ENCODE data around the gene C1orf232.
A peak's percentile ranks its signal among the peaks of the same experiment; 100 is the strongest.

Gene C1orf232

DNA sequence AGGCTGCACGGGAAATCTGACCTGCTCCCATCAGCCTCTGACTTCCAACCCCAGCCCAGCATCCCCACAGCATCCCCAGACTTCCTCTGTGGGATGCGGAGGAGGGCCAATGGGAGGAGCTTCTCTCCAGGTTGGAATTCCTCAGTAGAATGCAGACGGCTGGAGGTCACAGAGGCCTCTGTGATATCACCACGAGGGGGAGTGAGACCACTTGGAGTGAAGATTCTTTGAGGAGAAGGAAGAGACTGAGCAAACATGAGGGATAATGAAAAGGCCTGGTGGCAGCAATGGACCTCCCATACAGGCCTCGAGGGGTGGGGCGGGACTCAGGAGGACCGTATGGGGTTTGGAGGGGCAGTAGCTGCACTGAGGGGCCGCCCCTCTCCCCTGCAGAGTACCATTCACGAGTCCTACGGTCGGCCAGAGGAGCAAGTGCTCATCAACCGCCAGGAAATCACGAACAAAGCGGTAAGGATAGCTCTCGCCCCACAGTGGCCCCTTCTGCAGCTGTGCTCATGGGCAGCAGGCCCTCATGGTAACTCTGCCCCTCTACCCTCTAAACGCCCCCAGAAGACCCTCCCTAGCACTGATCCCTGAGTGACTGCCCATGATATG lies 21.7 kb upstream of the C1orf232 start, which contains the start of gene CATSPER4:
CATSPER4 (plus strand) TSS at position 230 of the 615 bp plus-strand sequence; CDS start at position 256, 26 bp downstream.
- DNase-seq: peak; percentile 98
- Histone ChIP-seq H4K5ac (ENCODE audit: low read length) (peak within 1 kb of the TSS; percentile 21), H2BK5ac (ENCODE audit: low read length) (no peak within 1 kb of the TSS), H3K4ac (ENCODE audit: low read depth, low read length) (no peak within 1 kb of the TSS), H3K18ac (ENCODE audit: low read length) (no peak within 1 kb of the TSS), H4K8ac (ENCODE audit: low read depth, low read length) (no peak within 1 kb of the TSS), H2AK5ac (ENCODE audit: low read length) (no peak within 1 kb of the TSS), H3K79me1 (ENCODE audit: low read length) (no peaks in the 10 kb centered on the region), H3K56ac (ENCODE audit: low read length) (peak within 1 kb of the TSS; percentile 84), H3K27me3 (ENCODE audit: insufficient read depth, low read length, poor library complexity) (no peaks in the 10 kb centered on the region), H3K36me3 (ENCODE audit: control insufficient read depth, insufficient read depth, low read length) (no peaks in the 10 kb centered on the region), H2BK15ac (replicated peaks; ENCODE audit: low read depth) (no peak within 1 kb of the TSS), H3K4me2 (ENCODE audit: low read length) (no peak within 1 kb of the TSS), H3K23ac (ENCODE audit: low read length) (no peak within 1 kb of the TSS), H3K4me3 (ENCODE audit: low read length) (no peak within 1 kb of the TSS), H3K4me1 (ENCODE audit: control insufficient read depth, low read depth, low read length) (peaks cover 3% of the 10 kb centered on the region), H3K79me2 (ENCODE audit: control insufficient read depth, insufficient read depth, low read length) (no peaks in the 10 kb centered on the region), H2BK120ac (ENCODE audit: low read depth, low read length) (no peak within 1 kb of the TSS), H3K27ac (ENCODE audit: low read depth, low read length) (no peak within 1 kb of the TSS), H3K9ac (ENCODE audit: low read length) (peak within 1 kb of the TSS; percentile 30)
- no CpG with 5 or more reads among the region's 16 CpGs for WGBS (ENCODE audit: extremely low coverage, insufficient coverage, low lambda C conversion rate)

- no peak overlapping the region for H3K4me3 ChIP-seq (ENCODE audit: low read length)
- H3K18ac ChIP-seq (ENCODE audit: low read length): no peak overlapping the region
- no CpG with 5 or more reads among the region's 7 CpGs for WGBS (ENCODE audit: extremely low coverage, insufficient coverage, low lambda C conversion rate)
- H3K36me3 ChIP-seq (ENCODE audit: control insufficient read depth, insufficient read depth, low read length): no peaks in the 10 kb centered on the region
- no peak for DNase-seq
- H4K5ac ChIP-seq (ENCODE audit: low read length): no peak overlapping the region
- H3K27me3 ChIP-seq (ENCODE audit: insufficient read depth, low read length, poor library complexity): no peaks in the 10 kb centered on the region
- H4K8ac ChIP-seq (ENCODE audit: low read depth, low read length): no peak overlapping the region
- no peak overlapping the region for H3K4ac ChIP-seq (ENCODE audit: low read depth, low read length)
- no peak overlapping the region for H2AK5ac ChIP-seq (ENCODE audit: low read length)
- H3K4me1 ChIP-seq (ENCODE audit: control insufficient read depth, low read depth, low read length): peaks cover 3% of the 10 kb centered on the region
- no peak overlapping the region for H2BK120ac ChIP-seq (ENCODE audit: low read depth, low read length)
- H3K79me1 ChIP-seq (ENCODE audit: low read length): no peaks in the 10 kb centered on the region
- H3K79me2 ChIP-seq (ENCODE audit: control insufficient read depth, insufficient read depth, low read length): no peaks in the 10 kb centered on the region
- no peak overlapping the region for H2BK5ac ChIP-seq (ENCODE audit: low read length)
- no peak overlapping the region for H2BK15ac ChIP-seq (replicated peaks; ENCODE audit: low read depth)
- H3K4me2 ChIP-seq (ENCODE audit: low read length): no peak overlapping the region
- no peak overlapping the region for H3K27ac ChIP-seq (ENCODE audit: low read depth, low read length)
- no peak overlapping the region for H3K23ac ChIP-seq (ENCODE audit: low read length)
- no peak overlapping the region for H3K56ac ChIP-seq (ENCODE audit: low read length)
- no peak overlapping the region for H3K9ac ChIP-seq (ENCODE audit: low read length)
These were observed 21.1 kb upstream of the C1orf232 start for GRCh38 chr1:26189751-26190275.

DNA sequence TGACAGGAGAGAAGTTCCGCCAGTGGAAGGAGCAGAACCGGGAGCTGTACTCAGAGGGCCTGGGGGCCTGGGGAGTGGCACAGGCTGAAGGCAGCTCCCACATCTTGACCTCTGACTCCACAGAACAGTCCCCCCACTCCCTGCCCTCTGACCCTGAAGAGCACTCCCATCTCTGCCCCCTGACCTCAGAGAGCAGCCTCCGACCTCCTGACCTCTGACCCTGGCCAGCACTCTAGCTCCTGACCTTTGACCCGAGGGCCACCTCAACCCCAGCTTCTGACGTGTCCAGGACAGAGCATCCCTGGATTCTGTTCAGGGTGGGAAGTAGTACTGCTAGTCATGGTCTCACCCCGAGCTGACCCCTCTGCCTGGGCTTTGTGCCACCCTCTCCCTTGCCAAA lies 20.6 kb upstream of the C1orf232 start:
- Histone ChIP-seq H2BK15ac (replicated peaks; ENCODE audit: low read depth) (no peak overlapping the region), H2BK5ac (ENCODE audit: low read length) (no peak overlapping the region), H3K18ac (ENCODE audit: low read length) (no peak overlapping the region), H3K56ac (ENCODE audit: low read length) (no peak overlapping the region), H3K79me2 (ENCODE audit: control insufficient read depth, insufficient read depth, low read length) (no peaks in the 10 kb centered on the region), H3K4me3 (ENCODE audit: low read length) (no peak overlapping the region), H2BK120ac (ENCODE audit: low read depth, low read length) (no peak overlapping the region), H2AK5ac (ENCODE audit: low read length) (no peak overlapping the region), H3K27me3 (ENCODE audit: insufficient read depth, low read length, poor library complexity) (no peaks in the 10 kb centered on the region), H4K8ac (ENCODE audit: low read depth, low read length) (no peak overlapping the region), H3K27ac (ENCODE audit: low read depth, low read length) (no peak overlapping the region), H4K5ac (ENCODE audit: low read length) (no peak overlapping the region), H3K4me2 (ENCODE audit: low read length) (no peak overlapping the region), H3K23ac (ENCODE audit: low read length) (no peak overlapping the region), H3K4ac (ENCODE audit: low read depth, low read length) (no peak overlapping the region), H3K9ac (ENCODE audit: low read length) (no peak overlapping the region), H3K36me3 (ENCODE audit: control insufficient read depth, insufficient read depth, low read length) (no peaks in the 10 kb centered on the region), H3K4me1 (ENCODE audit: control insufficient read depth, low read depth, low read length) (peaks cover 3% of the 10 kb centered on the region), H3K79me1 (ENCODE audit: low read length) (no peaks in the 10 kb centered on the region)
- WGBS (ENCODE audit: extremely low coverage, insufficient coverage, low lambda C conversion rate): no CpG with 5 or more reads among the region's 6 CpGs
- no peak for DNase-seq

DNA sequence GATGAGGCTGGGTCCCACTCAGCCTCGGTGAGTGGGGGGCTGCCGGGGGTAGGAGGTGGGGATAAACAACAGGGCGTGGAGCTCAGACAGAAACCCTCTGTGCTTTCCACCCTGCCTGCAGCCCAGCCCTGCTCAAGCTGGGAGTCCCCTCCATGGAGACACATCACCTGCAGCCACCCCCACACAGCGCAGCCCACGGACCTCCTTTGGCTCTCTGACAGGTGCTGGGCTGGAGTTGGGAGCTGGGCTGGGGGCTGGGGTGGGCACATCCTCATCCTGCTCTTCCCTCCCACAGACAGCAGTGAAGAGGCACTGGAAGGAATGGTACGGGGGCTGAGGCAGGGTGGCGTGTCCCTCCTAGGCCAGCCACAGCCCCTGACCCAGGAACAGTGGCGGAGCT lies 19.7 kb upstream of the C1orf232 start:
- Histone ChIP-seq H3K79me1 (ENCODE audit: low read length) (no peaks in the 10 kb centered on the region), H3K36me3 (ENCODE audit: control insufficient read depth, insufficient read depth, low read length) (no peaks in the 10 kb centered on the region), H3K9ac (ENCODE audit: low read length) (no peak overlapping the region), H3K4me1 (ENCODE audit: control insufficient read depth, low read depth, low read length) (peaks cover 3% of the 10 kb centered on the region), H2BK5ac (ENCODE audit: low read length) (no peak overlapping the region), H3K4ac (ENCODE audit: low read depth, low read length) (no peak overlapping the region), H4K8ac (ENCODE audit: low read depth, low read length) (no peak overlapping the region), H3K23ac (ENCODE audit: low read length) (no peak overlapping the region), H3K18ac (ENCODE audit: low read length) (no peak overlapping the region), H2BK120ac (ENCODE audit: low read depth, low read length) (no peak overlapping the region), H3K79me2 (ENCODE audit: control insufficient read depth, insufficient read depth, low read length) (no peaks in the 10 kb centered on the region), H2AK5ac (ENCODE audit: low read length) (no peak overlapping the region), H4K5ac (ENCODE audit: low read length) (no peak overlapping the region), H3K56ac (ENCODE audit: low read length) (no peak overlapping the region), H2BK15ac (replicated peaks; ENCODE audit: low read depth) (no peak overlapping the region), H3K27ac (ENCODE audit: low read depth, low read length) (no peak overlapping the region), H3K27me3 (ENCODE audit: insufficient read depth, low read length, poor library complexity) (no peaks in the 10 kb centered on the region), H3K4me3 (ENCODE audit: low read length) (no peak overlapping the region), H3K4me2 (ENCODE audit: low read length) (no peak overlapping the region)
- WGBS (ENCODE audit: extremely low coverage, insufficient coverage, low lambda C conversion rate): no CpG with 5 or more reads among the region's 8 CpGs
- DNase-seq: no peak

- H2AK5ac ChIP-seq (ENCODE audit: low read length): no peak overlapping the region
- no peak for DNase-seq
- no peak overlapping the region for H4K8ac ChIP-seq (ENCODE audit: low read depth, low read length)
- H3K4ac ChIP-seq (ENCODE audit: low read depth, low read length): no peak overlapping the region
- H2BK5ac ChIP-seq (ENCODE audit: low read length): no peak overlapping the region
- H2BK120ac ChIP-seq (ENCODE audit: low read depth, low read length): no peak overlapping the region
- H3K23ac ChIP-seq (ENCODE audit: low read length): no peak overlapping the region
- no peak overlapping the region for H3K4me3 ChIP-seq (ENCODE audit: low read length)
- H2BK15ac ChIP-seq (replicated peaks; ENCODE audit: low read depth): no peak overlapping the region
- H3K36me3 ChIP-seq (ENCODE audit: control insufficient read depth, insufficient read depth, low read length): no peaks in the 10 kb centered on the region
- no peaks in the 10 kb centered on the region for H3K79me2 ChIP-seq (ENCODE audit: control insufficient read depth, insufficient read depth, low read length)
- no peaks in the 10 kb centered on the region for H3K79me1 ChIP-seq (ENCODE audit: low read length)
- no peak overlapping the region for H3K56ac ChIP-seq (ENCODE audit: low read length)
- no peak overlapping the region for H3K9ac ChIP-seq (ENCODE audit: low read length)
- no peaks in the 10 kb centered on the region for H3K27me3 ChIP-seq (ENCODE audit: insufficient read depth, low read length, poor library complexity)
- H3K18ac ChIP-seq (ENCODE audit: low read length): no peak overlapping the region
- peaks cover 3% of the 10 kb centered on the region for H3K4me1 ChIP-seq (ENCODE audit: control insufficient read depth, low read depth, low read length)
- H3K27ac ChIP-seq (ENCODE audit: low read depth, low read length): no peak overlapping the region
- H4K5ac ChIP-seq (ENCODE audit: low read length): no peak overlapping the region
- WGBS (ENCODE audit: extremely low coverage, insufficient coverage, low lambda C conversion rate): no CpG with 5 or more reads among the region's 6 CpGs
- no peak overlapping the region for H3K4me2 ChIP-seq (ENCODE audit: low read length)
These were observed 19.1 kb upstream of the C1orf232 start for GRCh38 chr1:26187882-26188281.

- Histone ChIP-seq H3K56ac (ENCODE audit: low read length) (no peak overlapping the region), H3K27ac (ENCODE audit: low read depth, low read length) (no peak overlapping the region), H3K18ac (ENCODE audit: low read length) (no peak overlapping the region), H3K4me2 (ENCODE audit: low read length) (no peak overlapping the region), H3K23ac (ENCODE audit: low read length) (no peak overlapping the region), H3K79me2 (ENCODE audit: control insufficient read depth, insufficient read depth, low read length) (no peaks in the 10 kb centered on the region), H3K4me1 (ENCODE audit: control insufficient read depth, low read depth, low read length) (no peaks in the 10 kb centered on the region), H3K79me1 (ENCODE audit: low read length) (no peaks in the 10 kb centered on the region), H3K9ac (ENCODE audit: low read length) (no peak overlapping the region), H3K4me3 (ENCODE audit: low read length) (no peak overlapping the region), H2BK120ac (ENCODE audit: low read depth, low read length) (no peak overlapping the region), H3K27me3 (ENCODE audit: insufficient read depth, low read length, poor library complexity) (no peaks in the 10 kb centered on the region), H3K36me3 (ENCODE audit: control insufficient read depth, insufficient read depth, low read length) (no peaks in the 10 kb centered on the region), H4K5ac (ENCODE audit: low read length) (no peak overlapping the region), H2BK5ac (ENCODE audit: low read length) (no peak overlapping the region), H2BK15ac (replicated peaks; ENCODE audit: low read depth) (no peak overlapping the region), H3K4ac (ENCODE audit: low read depth, low read length) (no peak overlapping the region), H2AK5ac (ENCODE audit: low read length) (no peak overlapping the region), H4K8ac (ENCODE audit: low read depth, low read length) (no peak overlapping the region)
- WGBS (ENCODE audit: extremely low coverage, insufficient coverage, low lambda C conversion rate): no CpG with 5 or more reads among the region's 21 CpGs
- no peak for DNase-seq
These were observed 16.1 kb upstream of the C1orf232 start for GRCh38 chr1:26184883-26185282.
